GM18951 (cell line): ENCODE measurements around the gene PSD2.

Source experiments
- POLR2A ChIP-seq: IDR thresholded peaks from 4 replicates; pipeline ENCODE4 v1.6.1; 2011; ENCODE audit warnings: mild to moderate bottlenecking; ENCODE audit not compliant: insufficient read length, insufficient read depth; ENCODE audit errors: extremely low read depth
- in situ Hi-C: fragments of 300-500 bp; cut with MboI; formaldehyde crosslinking; loops from one replicate; pipeline ENCODE4 v1.12.0; 2022; ENCODE audit warnings: low sequenced_read_pairs, mixed read lengths, inconsistent platforms; ENCODE audit not compliant: unreplicated experiment

PSD2 gene

DNA sequence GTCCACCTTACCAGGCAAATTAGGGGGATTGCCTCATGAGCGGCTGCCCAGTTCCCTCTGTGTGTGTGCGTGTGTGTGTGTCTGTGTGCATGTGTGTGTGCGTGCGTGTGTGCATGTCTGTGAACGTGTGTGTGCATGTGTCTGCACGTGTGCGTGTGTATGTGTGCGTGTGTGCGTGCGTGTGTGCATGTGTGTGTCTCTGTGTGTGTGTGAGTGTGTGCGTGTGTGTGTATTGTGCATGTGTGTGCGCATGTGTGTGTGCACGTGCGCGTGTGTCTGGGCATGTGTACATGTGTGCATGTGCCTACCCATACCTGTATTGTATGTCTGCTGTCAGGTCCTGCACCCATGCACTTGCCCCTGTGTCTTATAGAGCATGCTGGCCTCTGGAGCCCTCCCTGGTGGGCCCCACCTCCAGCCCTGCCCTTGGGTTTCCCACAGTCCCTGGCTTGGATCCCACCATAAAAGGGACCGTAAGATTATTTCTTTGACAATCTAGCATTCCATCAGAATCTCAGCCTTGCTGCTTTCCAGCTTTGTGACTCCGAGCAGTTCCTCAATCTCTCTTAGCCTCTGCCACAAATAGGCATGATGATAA is 9.3 kb downstream of the PSD2 start:
- TF ChIP-seq POLR2A: no peak
- in situ Hi-C loops: no loop called here

GRCh38 chr5:139805545-139805944 is 9.9 kb downstream of the PSD2 start:
- no peak for TF ChIP-seq POLR2A
- in situ Hi-C loops: no loop called here

DNA sequence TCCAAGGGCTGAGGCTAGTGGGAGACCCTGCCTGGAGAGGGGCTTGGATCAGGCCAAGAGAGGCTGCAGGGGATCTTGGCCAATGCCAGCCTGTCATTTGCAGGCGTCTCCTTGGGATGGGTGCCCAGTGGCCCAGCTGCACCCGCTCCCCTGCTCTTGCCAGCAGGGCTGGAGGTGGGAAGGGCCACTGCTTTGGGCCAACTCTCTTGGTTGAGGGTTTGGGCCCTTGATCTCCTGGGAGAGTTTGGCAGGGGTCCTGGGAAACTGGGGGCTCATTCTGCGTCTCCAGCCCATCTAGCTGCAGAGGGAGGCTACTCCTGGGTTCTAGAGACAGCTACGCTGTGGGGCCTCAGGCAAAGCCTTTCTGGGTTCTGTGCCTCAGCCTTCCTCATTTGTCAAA is 10.5 kb downstream of the PSD2 start:
- in situ Hi-C loops: no loop called here
- TF ChIP-seq POLR2A: no peak

GRCh38 chr5:139806726-139807646 is 11.4 kb downstream of the PSD2 start:
- in situ Hi-C loops: no loop called here
- no peak for TF ChIP-seq POLR2A

- in situ Hi-C loops: no loop called here
- TF ChIP-seq POLR2A: no peak
Observed at GRCh38 chr5:139807647-139808030, 12.0 kb downstream of the PSD2 start.

- in situ Hi-C loops: no loop called here
- no peak for TF ChIP-seq POLR2A
Observed at GRCh38 chr5:139808481-139809330, 13.1 kb downstream of the PSD2 start.

GRCh38 chr5:139809331-139809810 is 13.8 kb downstream of the PSD2 start:
- no peak for TF ChIP-seq POLR2A
- in situ Hi-C loops: no loop called here

DNA sequence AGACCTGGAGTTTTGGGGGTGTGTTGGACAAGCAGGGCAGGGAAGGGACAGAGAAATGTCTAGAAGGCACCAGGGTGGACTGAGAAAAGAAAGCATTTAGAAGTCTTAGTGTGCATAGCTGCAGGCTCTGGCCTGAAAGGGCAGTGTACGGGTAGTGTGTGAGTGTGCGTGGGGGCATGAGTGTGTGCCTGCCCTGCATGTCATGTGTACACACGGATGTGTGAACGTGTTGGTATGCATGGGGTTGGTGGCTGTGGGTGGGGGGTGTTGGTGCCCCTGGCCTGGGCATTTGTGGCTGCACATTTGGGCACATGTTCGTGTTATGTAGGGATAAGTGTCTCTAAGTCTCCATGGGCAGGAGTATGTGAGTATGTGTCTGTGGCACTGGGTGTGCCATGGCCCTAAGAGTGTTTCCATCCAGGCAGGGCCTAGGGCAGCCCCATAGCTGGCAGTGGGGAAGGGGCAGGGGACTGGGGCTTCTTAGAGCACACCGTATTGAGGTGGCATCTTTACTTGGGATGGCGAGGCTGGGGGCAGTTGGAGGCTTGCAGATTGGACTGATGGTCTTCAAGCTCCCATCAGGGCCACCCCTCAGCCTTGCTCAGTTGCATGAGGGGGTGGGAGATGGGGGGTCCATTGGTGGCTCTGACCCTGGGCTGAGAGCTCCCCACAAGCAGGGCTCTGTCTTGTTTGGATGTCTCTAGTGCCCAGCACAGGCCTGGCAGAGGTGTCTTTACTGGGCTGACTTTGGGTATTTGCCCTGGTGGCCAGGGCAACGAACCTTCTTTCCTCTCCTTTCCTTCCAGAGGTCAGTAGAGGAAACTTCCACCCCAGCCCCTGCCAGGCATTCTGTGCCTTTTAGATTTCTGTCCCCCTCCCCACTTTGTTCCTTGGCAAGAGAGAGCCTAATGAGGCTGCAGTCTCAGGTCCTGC is 15.0 kb downstream of the PSD2 start:
- in situ Hi-C loops: no loop called here

DNA sequence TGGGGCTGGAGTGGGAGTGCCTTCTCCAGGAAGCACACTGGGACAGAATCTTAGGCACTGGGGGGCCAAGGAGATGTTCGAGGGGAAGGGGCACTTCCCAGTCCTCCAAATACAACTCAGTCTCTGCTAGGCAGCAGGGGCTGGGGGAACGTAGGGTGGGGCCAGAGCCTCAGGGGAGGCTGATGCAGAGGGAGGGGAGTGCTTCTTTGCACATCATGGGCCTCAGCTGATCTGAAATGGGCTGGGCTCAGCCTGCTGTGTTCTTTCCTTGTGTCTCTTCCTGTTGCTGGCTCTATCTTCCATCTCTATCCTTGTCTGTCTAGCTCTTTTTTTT is 15.6 kb downstream of the PSD2 start:
- TF ChIP-seq POLR2A: no peak
- in situ Hi-C loops: no loop called here

More for the DNA sequence above, 15.0 kb downstream of the PSD2 start:
- no peak for TF ChIP-seq POLR2A

DNA sequence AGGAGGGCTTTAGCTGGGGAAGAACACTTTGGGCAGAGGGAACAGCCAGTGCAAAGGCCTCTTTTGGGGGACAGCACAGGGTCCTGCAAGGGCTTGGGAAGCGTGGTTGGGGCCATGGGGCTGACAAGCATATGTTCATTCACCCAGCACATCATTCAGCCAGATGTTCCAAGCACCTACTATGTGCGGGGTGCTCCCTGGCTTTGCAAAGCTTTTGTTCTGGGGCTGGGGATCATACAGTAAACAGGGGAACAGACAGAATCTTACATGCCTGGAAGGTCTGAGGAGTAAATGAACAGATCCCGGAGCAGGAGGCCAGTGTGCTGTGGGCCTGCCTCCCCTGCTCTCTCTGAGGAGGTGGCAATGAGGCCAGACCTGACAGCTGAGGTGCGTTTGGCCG is 16.7 kb downstream of the PSD2 start:
- in situ Hi-C loops: no loop called here
- no peak for TF ChIP-seq POLR2A

GRCh38 chr5:139812836-139813805 is 17.5 kb downstream of the PSD2 start:
- no peak for TF ChIP-seq POLR2A
- in situ Hi-C loops: no loop called here
